Right lung (tissue), 5 donors: ENCODE data around the gene USP17L11. TPM values are rescaled to one million over a fixed set of nuclear protein-coding genes. Genes with fewer than 3 reads are reported as not detected.

Source experiments
- polyA plus RNA-seq, 5 donors: library from polyadenylated mRNA; unstranded; fragments of 120-200 nt; gene quantifications; one replicate each; pipeline versions ENCODE4 v1.2.1 to v1.2.3, GENCODE V29; 2013; ENCODE audit warnings: inconsistent platforms in 1 of 5, low replicate concordance in 1 of 5; ENCODE audit not compliant: insufficient read length in 5 of 5, insufficient read depth in 1 of 5

The USP17L11 gene
- polyA plus RNA-seq, 5 donors: not detected

Other genes starting within 250 kb of the USP17L11 start
- under 1 TPM in 3 of 5 donors, not detected in 2; 0.05 to 0.10 (median 0.08) TPM for gene FAM90A26, start 45.0 kb upstream of the USP17L11 start, polyA plus RNA-seq
- not detected for gene USP17L10, start 4.7 kb upstream of the USP17L11 start, polyA plus RNA-seq
- not detected for gene USP17L12, start 4.7 kb downstream of the USP17L11 start, polyA plus RNA-seq
- gene USP17L13, start 9.5 kb downstream of the USP17L11 start, polyA plus RNA-seq: not detected
- gene USP17L15, start 19.0 kb downstream of the USP17L11 start, polyA plus RNA-seq: not detected
- not detected for gene USP17L17, start 28.5 kb downstream of the USP17L11 start, polyA plus RNA-seq
- gene USP17L18, start 33.2 kb downstream of the USP17L11 start, polyA plus RNA-seq: not detected
- gene USP17L19, start 38.0 kb downstream of the USP17L11 start, polyA plus RNA-seq: not detected
- not detected for gene USP17L20, start 42.7 kb downstream of the USP17L11 start, polyA plus RNA-seq
- gene USP17L21, start 47.5 kb downstream of the USP17L11 start, polyA plus RNA-seq: not detected
- gene USP17L22, start 52.2 kb downstream of the USP17L11 start, polyA plus RNA-seq: not detected
- not detected for gene USP17L24, start 109.8 kb downstream of the USP17L11 start, polyA plus RNA-seq
- not detected for gene USP17L25, start 114.5 kb downstream of the USP17L11 start, polyA plus RNA-seq
- not detected for gene USP17L26, start 119.3 kb downstream of the USP17L11 start, polyA plus RNA-seq
- gene USP17L5, start 124.0 kb downstream of the USP17L11 start, polyA plus RNA-seq: not detected
- gene USP17L27, start 128.7 kb downstream of the USP17L11 start, polyA plus RNA-seq: not detected
- not detected for gene USP17L28, start 133.5 kb downstream of the USP17L11 start, polyA plus RNA-seq
- not detected for gene USP17L29, start 138.2 kb downstream of the USP17L11 start, polyA plus RNA-seq
- not detected for gene USP17L30, start 147.7 kb downstream of the USP17L11 start, polyA plus RNA-seq
- not detected for gene DEFB131A, start 229.0 kb downstream of the USP17L11 start, polyA plus RNA-seq